GM19099 (cell line): ENCODE results near the gene MED15.

Experiments used
- POLR2A ChIP-seq: IDR thresholded peaks from 3 replicates; pipeline ENCODE4 v1.6.1; 2011; ENCODE audit warnings: low read depth; ENCODE audit not compliant: insufficient read length; ENCODE audit errors: extremely low read depth

The MED15 gene

GRCh38 chr22:20567371-20567847 is 60.0 kb downstream of the MED15 start:
- TF ChIP-seq POLR2A: no peak

DNA sequence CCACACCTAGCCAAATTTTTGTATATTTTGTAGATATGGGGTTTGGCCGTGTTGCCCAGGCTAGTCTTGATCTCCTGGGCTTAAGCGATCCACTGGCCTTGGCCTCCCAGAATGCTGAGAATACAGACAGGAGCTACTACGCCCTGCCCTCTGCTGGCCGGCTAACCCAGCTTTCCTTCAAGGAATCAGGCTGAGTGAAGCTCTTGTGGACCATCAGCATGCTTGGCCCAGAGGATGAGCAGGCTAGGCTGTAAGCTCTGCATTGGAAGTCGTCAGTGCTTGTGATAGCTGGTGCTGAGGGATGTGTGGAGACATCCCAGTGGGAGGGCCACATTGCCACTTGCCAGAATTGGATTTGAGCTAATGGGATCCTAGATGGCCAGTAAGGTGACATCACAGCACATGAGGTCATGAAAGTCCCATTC is 60.6 kb downstream of the MED15 start:
- no peak for TF ChIP-seq POLR2A

DNA sequence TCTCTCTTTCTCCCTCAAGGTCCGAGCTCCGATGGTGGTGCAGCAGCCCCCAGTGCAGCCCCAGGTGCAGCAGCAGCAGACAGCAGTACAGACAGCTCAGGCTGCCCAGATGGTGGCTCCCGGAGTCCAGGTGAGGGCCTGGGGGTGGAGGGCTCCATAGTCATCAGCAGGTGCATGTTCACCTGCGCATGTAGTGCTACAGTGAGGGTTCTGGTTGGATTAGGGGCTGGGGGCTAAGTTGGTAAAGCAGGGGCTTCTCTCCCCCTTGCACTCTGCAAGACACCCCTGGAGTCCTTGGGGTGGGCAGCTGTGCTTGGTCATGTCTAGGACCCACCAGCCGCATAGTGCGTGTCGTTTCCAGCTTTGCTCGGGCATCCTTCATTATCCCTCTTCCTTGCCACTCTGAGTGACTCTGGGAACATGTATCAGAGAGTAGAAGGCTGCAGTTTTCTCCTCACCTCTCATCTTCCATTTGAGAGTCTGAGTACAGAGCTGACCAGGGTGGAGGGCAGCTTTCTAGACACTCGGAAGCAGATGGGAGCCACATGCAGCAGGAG is 61.2 kb downstream of the MED15 start:
- TF ChIP-seq POLR2A: no peak

- TF ChIP-seq POLR2A: no peak
These were observed 61.9 kb downstream of the MED15 start for GRCh38 chr22:20569059-20570058.

DNA sequence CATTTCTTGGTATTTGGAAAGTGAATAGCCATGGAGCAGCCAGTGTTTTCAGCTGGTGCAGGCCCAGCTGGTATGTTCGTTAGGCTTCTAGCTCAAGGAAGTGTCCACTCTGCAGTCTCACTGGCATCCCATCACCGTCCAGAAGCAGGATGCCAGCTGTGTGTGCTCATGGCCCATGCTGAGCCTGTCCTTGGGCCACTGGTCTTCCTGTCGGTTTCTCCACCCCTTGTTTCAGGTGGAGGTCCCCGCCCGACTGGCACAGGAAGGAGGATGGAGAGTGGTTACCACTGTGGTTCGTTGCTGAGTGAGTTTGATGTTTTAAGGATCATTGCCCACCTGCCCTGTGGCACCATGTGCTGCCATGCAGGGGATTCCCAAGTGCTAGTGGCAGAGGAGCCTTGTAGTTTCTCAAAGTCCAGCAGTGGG is 63.7 kb downstream of the MED15 start:
- no peak for TF ChIP-seq POLR2A

GRCh38 chr22:20571531-20572007 is 64.2 kb downstream of the MED15 start:
- TF ChIP-seq POLR2A: no peak

GRCh38 chr22:20572132-20572802 is 64.9 kb downstream of the MED15 start:
- no peak for TF ChIP-seq POLR2A

GRCh38 chr22:20573176-20573832 is 65.9 kb downstream of the MED15 start:
- no peak for TF ChIP-seq POLR2A

GRCh38 chr22:20573833-20574615 is 66.6 kb downstream of the MED15 start:
- TF ChIP-seq POLR2A: no peak

DNA sequence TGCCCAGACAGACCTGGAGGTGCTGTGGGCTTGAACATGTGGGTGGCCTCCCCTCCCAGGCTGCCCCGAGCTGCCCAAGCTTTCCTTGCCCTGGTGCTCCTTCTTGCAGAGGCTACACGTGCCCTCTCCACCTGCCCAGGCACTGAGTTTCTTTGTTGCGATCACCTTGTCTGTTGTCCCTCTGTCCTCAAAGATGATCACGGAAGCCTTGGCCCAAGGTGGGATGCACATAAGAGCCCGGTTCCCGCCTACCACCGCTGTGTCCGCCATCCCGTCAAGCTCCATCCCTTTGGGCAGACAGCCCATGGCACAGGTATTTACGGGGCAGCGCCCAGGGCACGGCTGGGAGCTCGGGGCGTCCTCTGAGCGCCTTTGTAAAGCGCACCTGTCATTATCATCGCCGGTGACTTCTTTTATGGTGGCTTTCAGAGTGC is 67.5 kb downstream of the MED15 start:
- TF ChIP-seq POLR2A: no peak

DNA sequence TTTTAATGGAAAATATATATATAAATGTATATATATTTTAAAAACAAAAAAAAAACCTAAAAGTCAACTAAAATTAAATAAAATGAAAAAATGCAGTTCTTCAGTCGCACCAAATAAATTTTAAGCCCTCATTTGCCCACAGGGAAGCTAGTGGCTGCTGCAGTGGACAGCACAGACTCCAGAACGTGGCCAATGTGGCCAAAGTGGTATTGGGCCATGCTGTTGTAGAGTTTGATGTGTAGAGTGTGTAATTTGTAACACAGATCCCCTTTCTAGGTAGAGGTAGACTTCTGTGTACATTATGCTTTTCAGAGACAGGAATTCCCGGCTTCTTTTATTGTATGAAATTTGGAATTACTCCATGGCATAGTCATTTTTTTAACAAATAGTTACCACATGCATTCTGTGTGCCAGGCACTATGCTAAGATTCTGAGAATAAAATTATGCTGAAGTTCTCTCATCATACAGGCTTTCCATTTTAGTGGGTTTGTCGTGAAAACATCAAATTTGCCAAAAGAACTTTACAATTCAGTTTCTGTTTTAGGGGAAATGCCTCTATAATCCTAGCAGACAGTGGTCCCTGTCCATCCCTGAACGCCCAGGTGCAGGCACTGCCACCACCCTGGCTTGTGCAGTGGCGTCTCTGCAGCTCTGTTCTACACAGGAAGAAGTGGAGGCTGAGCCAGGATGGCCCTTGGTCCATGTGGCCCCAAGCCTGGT is 68.5 kb downstream of the MED15 start:
- no peak for TF ChIP-seq POLR2A

GRCh38 chr22:20576445-20576816 is 69.0 kb downstream of the MED15 start:
- TF ChIP-seq POLR2A: no peak

- no peak for TF ChIP-seq POLR2A
These were observed 69.6 kb downstream of the MED15 start for GRCh38 chr22:20577045-20577444.
